NCI-H748 treated with DMSO at 0.1 percent for 48 hours (cell line): ENCODE data around the gene CACNG6.

ENCODE experiments used
- DNase-seq: peaks from one replicate; lab custom pipeline; 2025; lab: John Stamatoyannopoulos, UW

The CACNG6 gene

DNA sequence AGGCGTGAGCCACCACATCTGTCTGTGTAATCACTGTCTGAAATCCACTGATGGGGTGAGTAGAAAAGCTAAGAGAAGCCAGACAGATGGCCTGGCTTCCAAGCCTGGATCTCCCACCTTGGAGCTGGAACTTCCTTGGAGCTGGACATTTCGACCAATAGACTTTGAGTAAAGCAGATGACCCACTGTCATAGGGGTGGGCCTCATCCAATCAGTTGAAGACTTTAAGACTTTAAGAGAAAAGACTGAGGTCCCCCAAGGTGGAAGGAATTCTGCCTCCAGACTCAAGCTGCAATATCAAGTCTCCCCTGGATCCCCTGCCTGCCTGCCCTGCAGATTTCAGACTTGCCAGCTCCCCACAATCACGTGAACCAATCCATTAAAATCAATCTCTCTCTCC lies 51.6 kb downstream of the CACNG6 start:
- DNase-seq = no peak

GRCh38 chr19:54045771-54046170 lies 54.3 kb downstream of the CACNG6 start:
- DNase-seq = no peak

DNA sequence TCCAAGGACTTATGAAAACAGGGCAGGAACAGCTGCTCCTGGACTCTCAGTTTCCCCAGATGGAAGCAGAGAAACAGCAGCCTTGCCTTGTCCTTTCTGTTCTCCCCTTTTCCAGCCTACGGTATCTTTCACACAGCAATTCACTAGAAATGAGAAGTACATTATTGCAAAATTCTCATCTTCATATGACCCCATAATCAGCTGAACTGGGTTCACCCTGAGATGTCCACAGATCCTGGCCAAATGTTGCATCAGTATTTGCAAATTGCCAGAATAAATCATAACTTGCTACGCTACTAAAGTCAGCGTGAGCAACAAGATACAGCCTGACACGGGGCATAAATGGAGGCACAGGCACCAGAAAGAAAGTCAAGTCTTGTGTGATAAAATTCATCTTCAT lies 56.2 kb downstream of the CACNG6 start:
- DNase-seq = no peak
